Measurements from ENCODE around the gene JHY. TPM values are rescaled to one million over a fixed set of nuclear protein-coding genes. Genes with fewer than 3 reads are reported as not detected.

Gene JHY
- total RNA-seq, 6 experiments from 2014 or later, result 0.10 to 0.37 (median 0.22) TPM; not detected in 1

GRCh38 chr11:122874991-122875390 is 7.6 kb upstream of the JHY start:
- Histone ChIP-seq H3K4me3 (no peak overlapping the region), H3K27ac (no peak overlapping the region), H3K9me3 (no peaks in the 10 kb centered on the region), H3K4me1 (no peaks in the 10 kb centered on the region), H3K27me3 (no peaks in the 10 kb centered on the region), H3K36me3 (no peaks in the 10 kb centered on the region)
- TF ChIP-seq CTCF (IDR thresholded peaks at IDR 0.05) (no peak), POLR2A (IDR thresholded peaks at IDR 0.05) (no peak)
- DNase-seq (no peak), ATAC-seq (no peak)
- intact Hi-C loops (cut with DNase I), result loop anchor here in 1 of 2 donors (10.0 kb wide), 1 partner anchor 150 kb away; no protein-coding TSS in a partner anchor
- 85% methylated on average over 4 of the region's 7 CpGs for WGBS (ENCODE audit: insufficient coverage, low coverage, low lambda C conversion rate, missing lambda C conversion rate)

GRCh38 chr11:122877732-122878131 is 4.8 kb upstream of the JHY start:
- Histone ChIP-seq H3K27ac (no peak overlapping the region), H3K4me3 (no peak overlapping the region), H3K9me3 (no peaks in the 10 kb centered on the region), H3K4me1 (no peaks in the 10 kb centered on the region), H3K27me3 (no peaks in the 10 kb centered on the region), H3K36me3 (no peaks in the 10 kb centered on the region)
- TF ChIP-seq POLR2A (IDR thresholded peaks at IDR 0.05) (no peak), CTCF (IDR thresholded peaks at IDR 0.05) (no peak)
- WGBS (ENCODE audit: insufficient coverage, low coverage, low lambda C conversion rate, missing lambda C conversion rate), result 48% methylated on average over 5 of the region's 5 CpGs
- ATAC-seq, result no peak
- intact Hi-C loops (cut with DNase I), result loop anchor here in 1 of 2 donors (10.0 kb wide), 1 partner anchor 147 kb away; no protein-coding TSS in a partner anchor
- DNase-seq, result no peak

- ATAC-seq (no peak), DNase-seq (no peak)
- TF ChIP-seq CTCF (IDR thresholded peaks at IDR 0.05) (no peak), POLR2A (IDR thresholded peaks at IDR 0.05) (no peak)
- no peak overlapping the region for H3K27ac ChIP-seq
- no peaks in the 10 kb centered on the region for H3K36me3 ChIP-seq
- WGBS (ENCODE audit: insufficient coverage, low coverage, low lambda C conversion rate, missing lambda C conversion rate), result 25% methylated on average over 4 of the region's 4 CpGs
- H3K9me3 ChIP-seq, result no peaks in the 10 kb centered on the region
- no peak overlapping the region for H3K4me3 ChIP-seq
- no peaks in the 10 kb centered on the region for H3K27me3 ChIP-seq
- H3K4me1 ChIP-seq, result peaks cover 0 to 9% (median 0%) of the 10 kb centered on the region in 4 donors
- intact Hi-C loops (cut with DNase I), result loop anchor here in 1 of 2 donors (10.0 kb wide), 1 partner anchor 145 kb away; no protein-coding TSS in a partner anchor
Observed at GRCh38 chr11:122879785-122880184, 2.8 kb upstream of the JHY start.

- H3K36me3 ChIP-seq, result no peaks in the 10 kb centered on the region
- intact Hi-C loops (cut with DNase I), result no loop called here
- H3K27ac ChIP-seq, result peak overlapping the region in 1 of 3 donors; percentile 44
- ATAC-seq, result peak; percentile 59 to 70 (median 64)
- H3K27me3 ChIP-seq, result no peaks in the 10 kb centered on the region
- DNase-seq, result peak; percentile 48 to 57 (median 49)
- TF ChIP-seq CTCF (IDR thresholded peaks at IDR 0.05) (no peak), POLR2A (IDR thresholded peaks at IDR 0.05) (no peak)
- peaks cover 0 to 9% (median 0%) of the 10 kb centered on the region in 4 donors for H3K4me1 ChIP-seq
- peak overlapping the region; percentile 45 to 52 (median 47) for H3K4me3 ChIP-seq
- 5% methylated on average over 12 of the region's 63 CpGs for WGBS (ENCODE audit: insufficient coverage, low coverage, low lambda C conversion rate, missing lambda C conversion rate)
- H3K9me3 ChIP-seq, result no peaks in the 10 kb centered on the region
Observed at GRCh38 chr11:122882857-122883645, 492 bp downstream of the JHY start.
